ENCODE results near the gene SH3RF3.

SH3RF3 gene

DNA sequence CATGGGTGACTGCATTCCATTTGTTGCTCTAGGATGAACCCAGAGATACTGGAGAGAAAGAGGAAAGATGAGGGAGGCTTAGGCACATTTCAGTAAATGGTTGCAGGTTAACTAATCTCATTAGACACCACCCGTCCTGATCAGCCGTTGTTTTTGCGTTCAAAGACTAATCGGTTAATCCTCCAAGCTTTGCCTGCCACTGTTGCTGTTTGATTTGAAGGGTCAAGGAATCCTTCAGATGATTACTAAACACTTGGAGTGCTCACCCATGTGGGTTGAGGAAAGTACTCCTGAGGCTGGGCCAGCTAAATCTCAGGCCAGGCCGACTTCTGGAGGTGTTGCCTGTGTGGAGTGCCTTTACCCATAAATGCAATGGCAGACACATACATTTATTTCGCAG, 8.6 kb downstream of the SH3RF3 start:
- in situ Hi-C loops (cut with HindIII; ENCODE audit: low sequenced_read_pairs): loop anchor here (10.0 kb wide), 1 partner anchor 347 kb away; no protein-coding TSS in a partner anchor

DNA sequence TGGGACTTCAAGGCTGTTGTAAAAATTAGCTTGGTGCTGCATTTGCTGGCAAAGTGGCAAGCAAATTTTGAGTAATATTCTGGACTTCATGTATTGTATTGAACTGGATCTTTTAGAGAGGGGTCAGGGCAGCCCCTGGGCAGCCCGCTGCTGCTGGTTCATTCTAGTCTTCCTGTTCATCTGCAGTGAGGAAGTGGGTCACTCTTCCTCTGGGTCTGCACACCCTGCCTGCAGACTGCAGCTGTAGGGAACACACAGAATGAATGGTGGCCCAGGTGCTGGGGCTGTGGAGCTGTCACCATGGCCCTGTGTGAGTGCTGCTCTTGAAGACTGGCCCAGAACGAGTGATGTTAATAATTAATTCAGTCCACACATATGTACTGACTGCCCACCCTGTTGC, 9.4 kb downstream of the SH3RF3 start:
- in situ Hi-C loops (cut with HindIII; ENCODE audit: low sequenced_read_pairs): loop anchor here (10.0 kb wide), 1 partner anchor 346 kb away; no protein-coding TSS in a partner anchor

DNA sequence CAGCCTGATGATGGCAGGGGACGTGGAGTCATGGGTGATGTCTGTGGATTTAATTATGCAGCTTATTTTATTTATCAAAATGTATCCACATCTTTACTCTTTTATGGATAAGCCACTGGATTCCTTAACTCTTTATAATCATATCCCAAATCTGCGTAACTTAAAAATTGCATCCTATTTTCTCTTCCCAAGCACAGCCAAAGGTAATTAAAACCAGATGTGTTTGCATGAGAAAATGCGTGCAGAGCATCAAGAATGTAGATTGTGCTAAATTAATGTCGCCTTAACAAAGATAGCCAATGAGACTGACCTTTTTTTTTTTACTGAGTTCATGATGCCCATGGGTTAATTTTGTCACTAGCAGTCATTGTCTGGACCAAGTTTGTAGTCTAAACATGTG, 10.0 kb downstream of the SH3RF3 start:
- in situ Hi-C loops (cut with HindIII; ENCODE audit: low sequenced_read_pairs): loop anchor here (10.0 kb wide), 1 partner anchor 346 kb away; no protein-coding TSS in a partner anchor

DNA sequence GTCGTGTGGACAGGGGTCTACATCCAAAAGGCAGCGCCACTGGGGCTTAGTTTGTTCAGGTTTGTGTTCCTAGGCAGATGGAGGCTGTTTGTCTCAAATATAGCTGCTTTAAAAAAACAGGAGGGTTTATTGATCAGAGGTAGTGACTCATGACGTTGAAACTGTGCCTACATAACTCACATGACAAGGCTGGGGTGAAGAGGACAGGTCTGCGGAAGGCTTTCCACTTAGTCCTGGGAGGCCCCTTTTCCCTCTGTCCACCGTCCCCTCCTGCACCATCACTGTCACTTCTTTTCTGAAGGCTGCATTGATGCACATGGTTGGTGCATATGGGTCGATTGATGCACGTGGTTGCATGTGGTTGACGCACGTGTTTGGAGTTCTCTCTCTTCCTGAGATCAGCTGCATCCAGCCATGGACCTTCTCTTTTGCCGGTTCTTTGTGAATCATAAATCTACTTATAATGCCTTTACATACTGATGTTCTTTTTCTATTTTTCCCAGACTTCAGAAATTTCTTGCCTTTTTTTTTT, 10.9 kb downstream of the SH3RF3 start:
- in situ Hi-C loops (cut with HindIII; ENCODE audit: low sequenced_read_pairs): loop anchor here (10.0 kb wide), 1 partner anchor 345 kb away; no protein-coding TSS in a partner anchor

DNA sequence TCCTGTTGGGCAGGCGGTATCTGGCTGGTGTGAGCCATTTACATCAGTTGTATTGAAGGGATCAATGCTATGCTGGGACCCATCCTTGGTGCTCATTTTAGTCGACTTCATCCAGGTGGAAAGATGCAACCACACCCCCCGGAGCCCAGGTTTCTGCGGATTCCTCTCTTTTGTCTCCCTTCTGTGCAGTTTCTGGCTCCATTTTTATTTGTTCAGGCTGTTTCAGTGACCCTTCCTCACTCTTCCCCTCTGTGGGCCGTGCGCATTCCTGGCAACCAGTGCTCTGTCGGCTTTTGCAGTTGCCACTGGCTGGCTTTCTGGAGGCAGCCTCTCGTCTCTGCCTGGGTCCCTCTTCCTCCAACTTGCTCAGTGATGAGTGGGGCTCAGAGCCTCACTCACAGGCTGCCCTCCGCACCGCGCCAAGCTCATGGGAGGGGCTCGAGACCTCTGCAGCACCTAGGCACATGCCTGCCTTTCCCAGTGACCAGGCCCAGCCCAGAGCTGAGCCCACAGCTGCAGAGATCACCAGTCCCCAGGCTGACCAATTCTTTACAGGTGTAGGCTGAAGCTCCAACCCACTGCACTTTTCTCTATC, 12.1 kb downstream of the SH3RF3 start:
- in situ Hi-C loops (cut with HindIII; ENCODE audit: low sequenced_read_pairs): no loop called here

DNA sequence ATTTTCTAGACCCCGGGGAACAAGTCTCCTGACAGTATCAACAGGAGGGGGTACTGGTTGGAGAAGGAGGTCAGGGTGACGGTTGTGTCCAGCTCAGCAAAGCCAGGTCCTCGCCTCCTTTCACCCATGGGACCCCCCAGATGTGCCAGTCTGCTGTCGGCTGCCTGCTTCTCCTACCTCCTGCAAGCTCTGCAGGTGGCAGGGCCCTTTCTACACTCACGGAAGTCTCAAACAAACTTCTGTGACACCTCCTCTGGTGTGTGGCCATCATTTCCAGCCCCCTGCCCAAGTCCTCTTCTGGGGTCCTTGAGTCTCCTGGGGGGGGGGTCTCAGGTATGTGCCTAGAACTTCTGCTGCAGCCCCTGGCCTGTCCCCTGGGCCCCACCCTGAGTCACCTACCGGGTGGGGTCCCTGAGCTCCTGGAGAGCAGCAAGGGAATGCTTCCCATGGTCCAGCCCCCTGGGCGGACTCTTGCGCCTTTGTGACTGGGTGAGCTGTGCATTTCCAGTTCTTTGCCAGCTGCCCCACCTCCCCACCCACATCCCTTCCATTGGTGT, 12.8 kb downstream of the SH3RF3 start:
- in situ Hi-C loops (cut with HindIII; ENCODE audit: low sequenced_read_pairs): no loop called here

DNA sequence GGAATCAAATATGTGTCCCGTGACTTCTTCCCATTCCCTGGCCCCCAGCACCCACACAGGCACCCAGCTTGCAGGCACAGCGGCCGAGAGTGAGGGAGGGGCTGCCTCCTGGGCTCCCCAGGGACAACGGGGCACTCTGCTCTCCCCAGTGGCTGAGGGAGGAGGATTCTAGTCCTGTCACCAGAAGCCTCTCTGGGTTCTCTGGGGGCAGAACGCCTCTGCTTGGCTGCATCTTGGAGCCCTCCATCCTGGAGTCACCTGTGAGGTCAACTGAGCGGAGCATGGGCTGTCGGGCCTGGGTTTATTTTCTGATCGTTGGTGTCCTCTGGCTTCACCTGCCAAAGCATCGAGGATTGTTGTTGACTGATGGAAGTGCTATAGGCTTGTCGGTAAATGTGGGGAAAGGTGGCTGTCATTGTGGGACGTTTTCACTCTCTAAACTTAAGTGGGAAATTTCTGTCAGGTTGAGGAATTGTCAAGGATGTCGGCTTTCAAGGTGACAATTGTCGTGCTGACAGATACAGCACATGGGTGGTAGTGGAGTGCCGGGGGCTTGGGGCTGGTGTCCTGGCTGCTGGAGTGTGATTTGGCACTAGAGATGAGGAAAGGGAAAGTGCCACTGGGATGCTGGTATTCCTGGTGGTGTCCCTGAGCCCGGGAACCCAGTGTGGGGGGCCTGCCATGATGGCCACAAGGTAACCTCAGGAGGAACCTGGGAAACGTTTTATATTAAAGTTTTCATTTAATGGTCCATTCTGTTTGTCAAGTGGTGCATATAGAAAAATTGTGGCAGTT, 13.6 kb downstream of the SH3RF3 start:
- in situ Hi-C loops (cut with HindIII; ENCODE audit: low sequenced_read_pairs): no loop called here

DNA sequence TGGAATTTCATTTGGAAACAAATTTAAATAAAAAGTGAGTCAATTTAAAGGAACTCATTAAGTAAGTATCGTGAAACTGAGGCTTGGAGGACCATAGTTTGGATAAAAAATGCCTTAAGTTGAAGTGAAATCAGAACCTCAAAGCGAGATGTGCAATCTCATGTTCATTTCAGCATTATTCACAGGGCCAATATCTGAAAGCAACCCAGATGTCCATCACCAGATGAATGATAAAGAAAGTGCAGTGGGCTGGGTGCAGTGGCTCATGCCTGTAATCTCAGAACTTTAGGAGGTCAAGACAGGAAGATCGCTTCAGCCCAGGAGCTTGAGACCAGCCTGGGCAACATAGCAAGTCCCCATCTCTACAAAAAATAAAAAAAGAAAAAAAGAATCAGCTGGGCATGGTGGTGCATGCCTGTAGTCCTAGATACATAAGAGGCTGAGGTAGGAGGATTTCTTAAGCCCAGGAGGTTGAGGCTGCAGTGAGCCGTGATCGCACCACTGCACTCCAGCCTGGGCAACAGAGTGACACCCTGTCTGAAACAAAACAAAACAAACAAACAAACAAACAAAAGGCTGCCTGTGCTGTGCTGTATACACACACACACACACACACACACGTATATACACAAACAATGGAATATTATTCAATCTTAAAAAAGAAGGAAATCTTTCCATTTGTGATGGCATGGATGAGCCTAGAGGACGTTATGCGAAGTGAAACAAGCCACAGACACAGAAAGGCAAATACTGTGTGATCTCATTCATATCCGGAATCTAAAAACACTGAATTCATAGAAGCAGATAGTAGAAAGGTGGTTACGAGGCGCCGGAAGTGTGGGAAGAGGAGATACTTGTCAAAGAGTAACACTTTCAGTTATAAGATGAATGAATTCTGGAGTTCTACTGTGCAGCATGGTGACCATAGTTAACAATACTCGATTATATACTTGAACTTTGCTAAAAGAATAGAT, 14.5 kb downstream of the SH3RF3 start:
- in situ Hi-C loops (cut with HindIII; ENCODE audit: low sequenced_read_pairs): no loop called here

DNA sequence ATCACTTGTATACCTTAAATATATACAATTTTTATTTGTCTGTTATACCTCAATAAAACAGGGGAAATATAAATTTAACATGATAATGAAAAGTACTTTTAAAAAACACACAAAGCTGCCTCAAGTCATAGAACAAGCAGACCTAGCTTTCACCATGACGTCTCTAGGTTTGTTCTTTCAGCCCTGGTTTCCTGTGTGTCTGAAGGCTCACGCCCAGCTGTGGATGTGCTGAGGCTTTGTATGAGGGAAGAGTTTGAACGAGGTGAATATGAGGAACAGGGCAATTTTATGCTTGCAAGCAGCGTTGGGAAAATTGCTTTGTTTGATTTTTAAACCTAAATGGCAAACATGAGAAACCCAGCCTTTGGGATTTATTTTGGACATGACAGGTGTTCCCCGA, 15.3 kb downstream of the SH3RF3 start:
- in situ Hi-C loops (cut with HindIII; ENCODE audit: low sequenced_read_pairs): no loop called here

DNA sequence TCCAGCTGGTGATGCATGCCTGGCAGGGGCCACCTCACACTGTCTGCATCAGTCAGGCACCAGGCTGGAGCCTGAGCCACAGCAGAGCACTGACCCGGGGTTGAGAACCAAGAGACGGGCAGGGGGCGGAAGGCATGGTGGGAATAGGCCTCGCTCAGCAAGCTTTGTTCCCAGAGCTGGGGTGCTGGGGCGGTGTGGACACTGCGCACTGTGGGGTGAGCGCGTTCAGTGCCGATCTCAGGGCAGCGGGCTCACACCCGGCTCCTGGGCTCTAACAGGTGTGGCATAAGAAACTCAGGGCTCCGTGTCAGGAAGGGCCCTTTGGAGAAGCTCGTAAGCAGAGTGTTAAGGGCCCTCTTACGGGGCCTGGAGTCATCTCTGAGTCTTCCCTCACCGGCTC, 15.7 kb downstream of the SH3RF3 start:
- in situ Hi-C loops (cut with HindIII; ENCODE audit: low sequenced_read_pairs): no loop called here

DNA sequence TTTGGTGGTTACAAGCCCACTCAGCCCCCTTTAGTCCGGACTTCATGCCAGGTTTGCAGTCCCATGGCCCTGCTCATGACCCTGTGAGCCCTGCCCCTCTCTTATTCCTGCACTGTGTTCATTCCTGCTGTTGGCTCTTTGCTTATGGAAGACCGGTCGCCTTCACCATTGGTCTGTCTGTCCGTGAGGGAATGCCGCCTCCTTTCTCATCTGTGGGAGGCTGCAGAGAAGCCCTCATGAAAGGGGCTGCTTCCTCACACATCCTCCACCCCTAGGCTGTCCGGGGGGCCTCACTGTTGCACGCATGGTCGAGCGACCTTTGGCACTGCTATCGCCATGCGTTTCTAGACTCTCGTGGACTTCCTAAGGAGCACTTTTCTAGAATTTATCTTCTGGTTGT, 16.3 kb downstream of the SH3RF3 start:
- in situ Hi-C loops (cut with HindIII; ENCODE audit: low sequenced_read_pairs): no loop called here

DNA sequence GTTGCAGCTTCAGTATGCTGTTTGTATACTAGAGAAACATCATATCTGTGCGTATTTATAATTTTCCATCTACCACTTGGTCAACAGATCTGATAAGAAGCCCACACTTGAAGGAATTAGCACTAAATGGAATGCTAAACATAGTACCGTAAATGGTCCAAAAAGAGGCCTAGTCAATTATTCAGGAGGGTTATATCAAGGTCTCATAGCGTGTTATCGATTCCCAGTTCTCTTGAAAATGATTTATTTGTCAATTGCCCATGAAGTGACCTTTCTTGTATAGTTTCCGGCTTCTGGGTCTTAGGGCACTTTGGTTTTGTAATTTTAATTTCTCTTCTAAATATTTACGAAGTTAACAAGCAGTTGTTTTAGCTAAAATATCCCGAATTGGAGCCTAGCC, 18.4 kb downstream of the SH3RF3 start:
- in situ Hi-C loops (cut with HindIII; ENCODE audit: low sequenced_read_pairs): no loop called here

DNA sequence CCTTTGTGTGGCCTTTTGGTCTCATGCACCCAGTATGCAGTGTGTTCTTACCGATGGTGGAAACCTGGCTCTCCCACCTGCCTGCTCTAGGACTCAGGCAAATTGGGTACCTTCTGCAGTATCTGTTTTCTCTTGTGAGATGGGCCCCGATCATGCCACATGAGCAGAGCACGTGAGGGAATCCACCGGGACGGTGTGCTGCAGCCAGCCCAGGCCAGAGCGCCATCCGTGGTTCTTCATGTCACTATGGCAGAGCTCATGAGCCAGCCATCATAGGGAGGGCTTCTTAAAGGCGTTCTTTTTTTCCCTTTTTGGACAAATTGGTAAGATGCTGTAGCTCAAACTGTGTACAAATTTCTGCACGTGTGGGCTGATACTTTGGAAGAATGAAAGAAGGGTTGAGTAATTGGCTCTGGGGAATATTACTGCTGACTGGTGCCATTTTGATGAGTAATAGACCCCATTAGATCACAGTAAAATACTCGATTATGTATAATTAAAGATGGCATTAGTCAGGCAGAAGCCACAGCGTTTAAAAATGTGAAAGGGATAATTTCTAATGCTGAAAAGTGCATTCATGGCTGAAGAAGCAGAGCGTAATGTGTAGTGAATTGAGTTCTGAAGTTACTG, 19.2 kb downstream of the SH3RF3 start:
- in situ Hi-C loops (cut with HindIII; ENCODE audit: low sequenced_read_pairs): no loop called here

DNA sequence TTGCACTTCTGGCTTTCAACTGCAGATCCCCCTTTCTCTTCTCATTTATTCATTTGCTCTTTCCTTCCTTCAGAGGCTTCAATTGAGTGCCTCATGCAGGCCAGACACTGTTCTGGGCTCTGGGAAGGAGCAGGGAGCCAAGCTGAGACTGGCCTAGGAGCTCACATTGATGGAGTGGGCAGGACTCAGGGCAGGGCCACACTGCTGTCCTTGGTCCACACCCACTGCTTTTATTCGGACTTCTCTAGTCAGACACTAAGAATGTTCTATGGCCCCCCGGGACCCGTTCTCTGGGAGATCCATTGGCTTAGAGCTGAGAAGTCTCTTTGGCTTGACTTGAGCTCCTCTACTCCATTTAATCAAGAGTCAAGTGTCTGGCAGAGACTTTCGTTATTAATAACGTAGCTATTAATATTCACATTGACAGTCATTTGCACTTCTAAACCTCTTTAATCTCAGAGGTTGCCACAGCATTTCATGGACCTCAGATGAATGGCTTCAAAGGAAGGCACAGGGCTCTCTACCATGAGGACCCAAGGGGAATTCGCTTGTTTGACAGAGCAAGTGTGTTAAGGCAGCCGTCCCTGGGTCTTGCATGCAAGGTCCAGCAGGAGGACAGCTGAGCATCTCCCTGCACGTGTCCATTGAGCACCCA, 20.1 kb downstream of the SH3RF3 start:
- in situ Hi-C loops (cut with HindIII; ENCODE audit: low sequenced_read_pairs): no loop called here

DNA sequence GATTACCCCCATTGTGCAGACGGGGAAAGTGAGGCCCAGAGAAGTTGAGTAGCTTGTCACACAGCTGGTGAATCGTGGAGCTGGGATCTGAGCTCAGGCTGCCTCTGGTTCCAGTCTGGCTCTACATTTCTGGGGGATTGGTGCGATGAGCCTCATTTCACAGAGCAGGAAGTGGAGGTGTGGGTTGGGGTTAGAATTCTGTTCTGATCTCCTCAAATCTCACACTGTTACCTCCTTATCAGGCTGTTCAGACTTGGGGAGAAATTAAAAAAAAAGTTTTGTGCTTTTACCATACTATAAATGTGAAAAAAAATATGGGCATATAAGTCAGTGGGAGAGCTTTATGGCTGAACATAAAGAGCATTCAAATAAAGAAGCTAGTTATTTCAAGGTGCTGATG, 21.6 kb downstream of the SH3RF3 start:
- in situ Hi-C loops (cut with HindIII; ENCODE audit: low sequenced_read_pairs): no loop called here

DNA sequence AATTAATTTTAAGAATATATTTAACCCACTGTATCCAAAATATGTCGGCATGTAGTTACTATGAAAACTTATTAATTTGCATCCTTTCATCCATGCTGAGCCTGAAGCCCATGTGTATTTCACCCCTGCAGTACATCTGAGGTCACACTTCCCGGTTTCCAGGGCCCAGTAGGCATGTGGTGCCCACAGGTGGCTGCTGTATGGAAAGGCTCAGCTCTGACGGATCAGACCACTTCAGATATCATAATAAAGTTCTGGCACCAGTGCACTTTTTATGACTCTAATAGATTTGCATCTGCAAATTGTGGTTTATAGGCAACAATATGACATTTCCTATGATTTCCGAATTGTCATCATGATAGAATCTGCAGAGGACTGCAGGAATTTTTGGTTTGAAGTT, 22.5 kb downstream of the SH3RF3 start:
- in situ Hi-C loops (cut with HindIII; ENCODE audit: low sequenced_read_pairs): no loop called here

DNA sequence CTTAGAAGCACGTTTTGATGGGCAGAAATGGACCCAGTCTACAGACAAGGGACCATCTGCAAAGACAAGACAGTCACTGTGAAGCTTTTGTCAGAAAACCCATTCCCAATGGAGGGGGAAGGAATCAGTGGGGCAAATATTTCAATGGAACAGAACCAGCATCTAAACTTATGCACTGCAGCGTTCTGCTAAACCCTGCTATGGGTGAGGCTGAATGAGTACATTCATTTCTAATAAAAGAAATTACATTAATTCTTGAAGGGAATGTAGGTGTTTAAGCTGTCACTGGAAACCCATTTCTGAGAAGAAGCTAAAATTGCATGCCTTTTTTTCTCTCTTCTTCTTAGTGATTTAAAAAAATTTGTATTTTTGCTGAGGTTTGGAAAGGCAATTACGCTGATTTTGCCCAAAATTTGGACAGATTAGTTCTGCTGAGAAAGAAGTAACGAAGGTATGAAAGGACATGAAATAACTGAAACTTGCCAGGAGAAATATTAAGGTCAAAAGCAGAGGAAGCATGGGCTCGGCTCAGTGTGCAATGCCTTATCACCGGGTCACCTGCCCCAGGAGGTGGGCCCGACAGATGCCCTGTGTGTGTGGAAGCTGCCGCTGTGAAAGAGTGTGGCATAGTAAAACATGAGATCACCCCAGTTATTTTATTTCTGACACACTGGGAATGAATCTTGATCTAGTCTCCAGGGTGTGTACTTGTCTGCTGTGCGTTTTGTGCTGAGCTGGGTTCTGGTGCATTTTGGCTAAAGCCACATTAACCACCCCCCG, 24.2 kb downstream of the SH3RF3 start:
- in situ Hi-C loops (cut with HindIII; ENCODE audit: low sequenced_read_pairs): no loop called here

DNA sequence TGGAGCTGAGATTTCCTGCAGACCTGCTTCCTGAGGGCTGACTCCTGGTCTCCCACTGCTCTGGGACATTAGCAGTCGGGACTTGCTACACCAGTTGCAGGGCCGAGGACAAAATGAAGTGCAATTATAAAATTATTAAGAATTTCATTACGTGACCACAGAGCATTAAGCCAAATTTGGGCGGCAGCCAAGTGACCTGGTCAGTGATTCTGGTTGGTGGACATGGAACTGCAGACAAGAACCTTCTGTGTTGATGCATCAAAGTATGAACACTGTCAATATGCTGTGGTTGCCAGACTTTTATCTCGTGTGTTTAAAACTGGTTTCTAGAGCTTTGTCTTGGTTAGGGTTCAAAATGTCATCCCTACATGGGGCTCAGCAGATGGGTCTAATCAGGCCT, 24.8 kb downstream of the SH3RF3 start:
- in situ Hi-C loops (cut with HindIII; ENCODE audit: low sequenced_read_pairs): no loop called here

DNA sequence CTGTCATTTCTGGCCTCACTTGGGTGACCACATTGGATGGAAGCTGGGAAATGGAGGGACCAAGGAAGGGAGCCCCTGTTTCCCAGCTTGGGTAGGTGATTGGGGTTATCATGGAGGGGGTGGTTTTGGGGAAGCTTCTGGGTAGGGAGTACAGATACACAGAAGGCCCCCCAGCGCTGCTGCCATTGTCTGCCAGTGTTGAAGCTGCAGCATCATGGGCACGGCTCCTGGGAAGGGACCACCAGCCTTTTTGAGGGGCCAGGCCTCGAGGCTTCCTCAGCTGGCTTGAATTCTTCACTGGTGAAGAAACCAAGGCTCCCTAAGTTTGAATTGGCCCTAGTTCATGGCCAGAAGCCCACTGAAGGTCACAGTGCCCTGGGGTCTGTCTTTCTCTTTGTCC, 25.2 kb downstream of the SH3RF3 start:
- in situ Hi-C loops (cut with HindIII; ENCODE audit: low sequenced_read_pairs): no loop called here
